OCI-M2 (cell line): ENCODE measurements around the gene PCARE.
"Not testable (repeated sequence)": the region's sequence is repeated elsewhere in the genome, so short reads cannot be mapped to it uniquely, and the experiment has no call there.

Experiments
- DNase-seq: peaks from one replicate; lab custom pipeline; 2025; ENCODE audit not compliant: unreplicated experiment; lab: John Stamatoyannopoulos, UW

The PCARE gene

DNA sequence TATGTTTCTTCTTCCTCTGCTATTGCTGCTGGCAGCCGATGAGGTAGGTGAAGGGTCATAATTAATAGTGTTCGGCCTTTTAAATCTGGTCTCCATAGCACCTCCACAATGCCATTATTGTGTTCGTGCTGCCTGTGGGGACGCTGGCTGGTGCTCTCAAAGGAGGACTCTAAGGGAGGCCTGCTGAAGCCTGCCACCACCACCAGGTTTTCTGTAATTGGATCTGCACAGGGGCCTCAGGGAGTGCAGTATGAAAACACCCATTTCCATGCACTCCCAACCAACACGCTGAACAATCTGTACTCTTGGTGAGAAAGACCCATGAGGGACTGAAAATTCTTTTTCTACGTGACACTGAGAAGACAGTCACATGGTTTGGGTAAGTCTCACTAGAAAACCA, 23.2 kb upstream of the PCARE start:
- no peak for DNase-seq

GRCh38 chr2:29096969-29097368, 22.6 kb upstream of the PCARE start:
- DNase-seq = no peak

GRCh38 chr2:29090311-29090710, 16.0 kb upstream of the PCARE start:
- not testable (repeated sequence) for DNase-seq

DNA sequence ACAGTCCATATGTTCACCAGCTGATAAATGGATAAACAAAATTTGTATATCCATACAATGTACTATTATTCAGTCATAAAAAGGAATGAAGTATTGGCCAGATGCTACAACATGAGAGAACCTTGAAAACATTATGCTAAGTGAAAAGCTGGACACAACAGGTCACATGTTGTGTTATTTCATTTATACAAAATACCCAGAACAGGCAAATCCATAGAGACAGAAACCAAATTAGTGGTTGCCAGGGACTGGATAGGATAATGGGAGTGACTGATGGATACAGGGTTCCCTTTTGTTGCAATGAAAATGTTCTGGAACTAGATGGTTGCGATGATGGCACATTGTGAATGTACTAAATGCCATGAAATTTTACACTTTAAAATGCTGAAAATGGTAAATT, 10.2 kb upstream of the PCARE start:
- no peak for DNase-seq

DNA sequence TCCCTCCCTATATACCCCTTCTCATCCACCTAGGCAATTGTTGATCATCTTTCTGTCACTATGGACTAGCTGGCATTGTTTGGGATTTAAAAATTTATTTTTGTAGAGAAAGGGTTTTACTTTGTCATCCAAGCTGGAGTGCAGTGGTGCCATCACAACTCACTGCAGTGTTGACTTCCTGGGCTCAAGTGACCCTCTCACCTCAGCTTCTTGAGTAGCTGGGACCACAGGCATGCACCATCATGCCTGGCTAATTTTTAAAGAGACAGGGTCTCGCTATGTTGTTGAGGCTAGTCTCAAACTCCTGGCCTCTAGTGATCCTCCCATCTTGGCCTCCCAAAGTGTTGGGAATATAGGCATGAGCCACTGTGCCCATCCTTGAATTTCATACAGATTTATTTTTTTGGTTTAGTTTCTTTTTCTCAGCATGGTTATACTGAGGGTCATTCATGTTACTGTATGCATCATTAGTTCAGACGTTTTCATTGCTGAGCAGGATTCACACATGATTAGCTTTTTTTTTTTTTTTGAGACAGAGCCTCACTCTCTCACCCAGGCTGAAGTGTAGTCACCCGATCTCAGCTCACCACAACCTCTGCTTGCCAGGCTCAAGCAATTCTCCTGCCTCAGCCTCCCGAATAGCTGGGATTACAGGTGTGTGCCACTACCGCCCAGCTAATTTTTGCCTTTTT, 8.6 kb upstream of the PCARE start:
- DNase-seq = no peak

DNA sequence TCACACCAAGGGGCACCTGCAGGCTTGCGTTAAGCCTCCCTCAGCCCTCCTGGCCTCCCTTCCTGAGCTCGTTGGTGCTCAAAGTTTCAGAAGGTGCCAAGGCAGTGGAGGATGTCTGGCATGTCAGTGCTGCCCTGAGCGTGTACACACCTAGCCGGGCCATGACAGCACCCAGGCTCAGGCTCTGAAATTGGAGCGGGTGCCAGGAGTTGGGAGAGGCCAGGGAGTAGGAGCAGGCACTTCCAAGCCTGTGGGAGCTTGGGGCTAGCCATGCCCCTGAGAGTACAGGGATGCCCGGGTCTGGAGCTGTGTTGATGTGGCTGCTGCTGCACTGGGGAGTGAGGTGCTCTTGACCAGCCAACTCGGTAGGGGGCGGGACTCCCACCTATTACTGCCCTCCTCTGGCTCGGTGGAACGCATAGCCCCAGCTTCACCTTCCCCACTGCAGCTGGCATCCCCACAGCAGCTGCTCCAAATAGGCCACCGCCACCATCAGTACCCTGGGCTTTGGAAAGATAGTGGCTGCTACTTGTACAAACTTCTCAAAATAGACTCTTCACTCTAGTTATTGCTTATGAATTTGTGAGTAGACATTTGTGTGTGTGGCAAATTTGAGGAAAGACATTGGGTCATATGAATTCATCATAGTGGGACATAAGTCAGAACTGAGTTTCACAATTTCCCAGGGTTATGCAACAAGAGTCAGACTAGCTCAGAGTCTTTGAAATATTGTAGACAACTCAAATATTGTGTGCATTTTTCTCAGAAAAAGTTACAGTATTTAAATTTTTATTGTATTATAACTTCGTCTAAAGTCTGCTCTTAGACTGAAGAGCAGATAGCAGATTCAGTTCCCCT, 6.8 kb upstream of the PCARE start:
- DNase-seq = no peak

GRCh38 chr2:29079887-29080286, 5.6 kb upstream of the PCARE start:
- DNase-seq = no peak

- no peak for DNase-seq
Observed at GRCh38 chr2:29075894-29076705, 1.8 kb upstream of the PCARE start.

DNA sequence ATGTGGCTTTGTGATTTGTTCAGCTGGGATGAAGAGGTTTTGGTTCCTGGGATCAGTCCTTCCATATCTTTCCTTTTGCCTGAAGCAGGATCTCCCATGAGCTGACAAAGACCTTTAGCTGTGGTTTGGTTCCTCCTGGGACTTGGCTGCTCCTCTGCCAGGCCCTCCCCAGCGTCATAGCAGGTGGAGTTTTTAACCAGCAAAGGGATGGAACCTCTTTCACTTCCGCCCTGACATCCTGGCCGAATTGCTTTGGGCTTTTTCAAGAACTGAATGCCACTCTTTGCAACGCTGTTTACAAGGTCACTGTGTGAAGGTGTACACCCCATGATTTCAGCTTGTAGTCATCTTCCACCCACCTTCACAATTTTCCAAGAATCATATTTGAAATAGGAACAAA, 390 bp downstream of the PCARE start:
- DNase-seq = no peak

GRCh38 chr2:29072971-29073725, 1.2 kb downstream of the PCARE start:
- DNase-seq = no peak

- DNase-seq = no peak
Observed at GRCh38 chr2:29072251-29072650, 2.1 kb downstream of the PCARE start.

GRCh38 chr2:29071032-29071975, 3.0 kb downstream of the PCARE start:
- DNase-seq = no peak

DNA sequence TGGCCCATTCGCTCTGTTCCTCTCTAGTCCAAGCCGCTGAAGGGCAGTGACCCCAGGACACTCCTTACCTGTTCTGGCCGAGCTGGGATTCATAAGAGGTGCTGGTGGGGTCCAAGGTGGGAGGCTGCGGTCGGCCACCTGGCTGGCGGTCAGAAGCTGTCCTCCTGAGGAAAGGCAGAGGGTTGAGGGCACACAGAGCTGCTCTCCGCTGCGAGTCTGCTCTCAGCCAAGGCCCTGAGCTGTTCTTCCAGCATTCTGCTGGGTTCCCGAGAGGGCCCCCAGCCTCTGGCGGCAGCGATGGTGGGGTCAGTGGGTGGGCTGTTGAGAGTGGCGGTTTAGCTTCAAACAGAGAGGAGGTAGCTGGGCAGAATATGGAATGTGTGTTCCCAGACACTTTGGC, 3.8 kb downstream of the PCARE start:
- DNase-seq = no peak

GRCh38 chr2:29068513-29068912, 5.8 kb downstream of the PCARE start:
- DNase-seq = no peak

- DNase-seq = no peak
Observed at GRCh38 chr2:29066997-29067605, 7.2 kb downstream of the PCARE start.

DNA sequence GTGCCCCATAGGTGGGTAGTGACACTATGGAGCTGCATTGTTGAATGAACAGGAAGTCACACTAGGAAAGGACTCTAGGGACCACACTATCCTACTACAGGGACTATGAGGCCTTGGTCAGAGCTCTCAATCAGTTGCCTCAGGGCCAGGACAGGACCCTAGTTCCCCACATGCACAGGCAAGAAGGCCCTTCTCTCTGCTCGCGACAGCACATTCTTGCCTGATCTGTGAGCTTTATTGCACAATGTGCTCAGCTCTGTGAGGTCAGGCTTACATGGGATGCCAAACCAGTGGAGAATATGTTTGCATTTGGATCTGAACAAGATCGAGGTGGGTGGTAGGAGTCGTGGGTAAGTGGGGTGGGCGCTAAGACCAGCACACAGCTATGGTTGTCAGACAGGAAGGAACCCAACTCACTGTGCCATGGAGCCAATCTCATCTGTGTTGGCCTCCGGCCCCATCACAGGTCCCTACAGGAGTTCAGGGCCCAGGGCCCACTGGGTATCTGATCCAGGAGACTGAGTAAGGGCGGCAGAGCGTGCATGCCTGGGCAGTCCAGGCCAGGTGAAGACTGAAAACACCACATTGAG, 8.0 kb downstream of the PCARE start:
- no peak for DNase-seq

DNA sequence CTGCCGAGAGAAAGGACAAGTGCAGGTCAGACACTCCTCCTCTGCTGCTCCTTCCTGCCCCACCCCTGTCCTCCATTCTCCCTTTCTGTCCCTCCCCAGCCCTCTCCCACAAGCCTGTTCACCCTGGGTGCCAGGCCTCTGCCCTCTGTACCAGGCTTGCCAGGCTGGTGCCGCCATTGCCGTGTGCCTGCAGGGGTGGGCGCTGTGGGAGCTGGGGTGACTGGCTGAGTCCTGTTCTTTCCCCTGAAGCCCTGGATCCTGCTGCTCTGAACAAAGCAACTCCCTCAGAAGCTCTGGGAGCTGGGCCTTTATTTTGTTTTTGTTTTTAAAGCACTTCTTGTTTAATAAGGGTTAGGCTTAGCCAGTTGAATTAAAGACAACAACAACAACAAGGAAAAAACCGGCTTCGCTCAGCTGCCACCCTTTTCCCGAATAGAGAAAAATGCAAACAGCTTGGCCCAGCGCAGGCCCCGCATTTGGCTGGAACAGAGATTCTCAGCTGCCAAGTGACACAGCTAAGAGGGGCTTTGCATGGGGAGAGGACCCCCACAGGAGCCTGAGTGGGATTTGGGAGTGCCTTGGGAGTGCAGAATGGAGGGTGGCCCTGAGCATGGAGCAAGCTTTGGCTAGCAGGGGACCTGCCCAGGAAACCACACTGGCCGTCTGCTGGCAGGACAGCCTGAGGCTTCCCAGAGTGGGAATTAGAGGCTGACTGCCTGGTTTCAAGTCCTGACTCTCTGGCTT, 9.1 kb downstream of the PCARE start:
- no peak for DNase-seq

GRCh38 chr2:29064746-29065067, 9.6 kb downstream of the PCARE start:
- no peak for DNase-seq

DNA sequence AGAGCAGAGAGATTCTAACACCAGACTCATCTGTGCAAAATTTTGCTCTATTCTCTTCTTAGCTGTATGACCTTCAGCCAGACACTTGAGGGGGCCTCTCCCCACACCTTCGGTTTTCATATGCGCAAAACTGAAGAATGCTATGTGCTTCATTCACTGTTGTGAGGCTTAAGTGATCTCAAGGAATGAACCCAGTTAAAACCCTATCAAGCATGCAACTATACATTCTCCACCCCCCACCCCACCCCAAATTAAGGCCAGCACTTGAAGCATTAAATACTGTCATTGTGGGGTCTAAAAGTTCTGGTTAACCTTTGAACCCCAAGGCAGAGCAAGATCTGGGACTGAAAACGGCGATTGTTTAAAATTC, 10.0 kb downstream of the PCARE start:
- no peak for DNase-seq
